Breast epithelium (tissue), 4 donors: ENCODE measurements around the gene BMP10. TPM values are rescaled to one million over a fixed set of nuclear protein-coding genes. Genes with fewer than 3 reads are reported as not detected.

Source experiments
- DNase-seq, 2 donors: peaks; one replicate each; pipeline ENCODE4 v3.0.0-alpha.2; 2019; ENCODE audit warnings: low spot score in 2 of 2
- H3K27ac ChIP-seq, 2 donors: fragments of 200-600 bp; sonication (generic) in 1 of 2; one replicate each; pipeline ENCODE4 v1.5.1; 2016 to 2019; ENCODE audit warnings: mild to moderate bottlenecking in 1 of 2
- H3K27me3 ChIP-seq, 2 donors: fragments of 200-600 bp; sonication (generic) in 1 of 2; one replicate each; pipeline versions ENCODE4 v1.5.1 to v1.6.0; 2017 to 2019; ENCODE audit warnings: control low read depth in 1 of 2, mild to moderate bottlenecking in 1 of 2
- H3K36me3 ChIP-seq: fragments of 200-600 bp; one replicate; pipeline ENCODE4 v1.5.1; 2019
- H3K4me1 ChIP-seq, 2 donors: fragments of 200-600 bp; sonication (generic); one replicate each; pipeline ENCODE4 v1.5.1; 2016 to 2019; ENCODE audit warnings: control low read depth in 1 of 2
- H3K4me3 ChIP-seq, 3 donors: fragments of 200-600 bp; sonication (generic); 1 replicate in 2 of 3; 2 replicates in 1 of 3; pipeline ENCODE4 v1.5.1; 2016 to 2019; ENCODE audit warnings: mild to moderate bottlenecking in 3 of 3, moderate library complexity in 2 of 3
- H3K9me3 ChIP-seq, 2 donors: fragments of 200-600 bp; sonication (generic) in 1 of 2; one replicate each; pipeline ENCODE4 v1.5.1; 2016 to 2019; ENCODE audit warnings: control low read depth in 1 of 2
- POLR2A ChIP-seq: fragments of 450-650 bp; IDR thresholded peaks from one replicate; pipeline ENCODE4 v1.6.1; 2016; ENCODE audit warnings: antibody characterized with exemption, mild to moderate bottlenecking, moderate library complexity
- POLR2AphosphoS5 ChIP-seq, 3 donors: sonication (generic); formaldehyde crosslinking; IDR thresholded peaks; one replicate each; pipeline ENCODE4 v1.6.1; 2017; ENCODE audit warnings: antibody characterized with exemption in 3 of 3
- intact Hi-C: fragments of 100-400 bp; cut with DNase I; formaldehyde crosslinking; loops from one replicate; pipeline ENCODE4 v1.15.1; 2023; ENCODE audit warnings: low total_unique reads
- total RNA-seq, 3 donors: library from RNA; depleted of rRNA; stranded (reverse); fragments of >200 nt; gene quantifications; one replicate each; pipeline ENCODE4 v1.1.0, GENCODE V29; 2016
- TF ChIP-seq, protein P1 (sequence below), 3 donors: fragments of 450-650 bp; IDR thresholded peaks; one replicate each; pipeline ENCODE4 v1.5.1; 2016 to 2017; ENCODE audit warnings: antibody characterized with exemption in 3 of 3, mild to moderate bottlenecking in 3 of 3, moderate library complexity in 3 of 3

BMP10 gene
- total RNA-seq, 3 donors from 2014 or later, result not detected

DNA sequence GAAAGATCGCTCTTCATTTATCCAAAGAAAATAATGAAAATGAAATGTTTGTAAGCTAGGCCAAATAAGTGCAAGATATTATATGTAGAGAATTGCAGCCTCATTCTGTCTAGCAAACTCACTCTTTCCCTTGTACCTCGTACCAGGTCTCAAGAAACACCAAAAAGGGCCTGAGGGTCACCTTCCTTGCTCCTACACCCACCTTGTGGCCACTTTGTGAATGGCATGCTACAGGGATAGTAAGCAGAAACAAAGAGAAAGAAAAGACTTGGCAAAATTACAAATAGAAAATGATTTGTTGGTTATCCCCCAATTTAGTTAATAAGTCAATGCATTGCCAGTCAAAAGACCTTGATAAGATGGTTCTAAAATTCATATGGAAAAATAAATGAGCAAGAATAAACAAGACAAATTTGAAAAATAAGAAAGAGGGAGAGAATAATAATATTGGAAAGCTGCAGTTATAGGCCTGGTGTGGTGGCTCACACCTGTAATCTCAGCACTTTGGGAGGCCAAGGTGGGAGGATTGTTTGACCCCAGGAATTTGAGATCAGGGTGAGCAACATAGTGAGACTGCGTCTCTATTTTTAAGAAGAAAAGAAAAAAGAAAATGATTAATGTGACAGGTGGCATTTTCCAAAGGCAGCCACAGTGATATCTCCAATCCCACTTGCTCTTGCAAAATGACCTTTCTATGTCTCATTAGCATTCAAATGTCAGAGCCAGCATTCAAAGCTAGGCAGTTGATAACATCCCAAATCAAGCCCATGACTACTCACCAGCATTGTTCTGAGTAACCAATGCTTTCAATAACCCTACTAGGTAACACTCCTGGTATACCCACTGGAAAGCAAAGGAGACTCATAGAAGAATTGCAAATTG lies 38.8 kb upstream of the BMP10 start:
- no peak overlapping the region for H3K27ac ChIP-seq

DNA sequence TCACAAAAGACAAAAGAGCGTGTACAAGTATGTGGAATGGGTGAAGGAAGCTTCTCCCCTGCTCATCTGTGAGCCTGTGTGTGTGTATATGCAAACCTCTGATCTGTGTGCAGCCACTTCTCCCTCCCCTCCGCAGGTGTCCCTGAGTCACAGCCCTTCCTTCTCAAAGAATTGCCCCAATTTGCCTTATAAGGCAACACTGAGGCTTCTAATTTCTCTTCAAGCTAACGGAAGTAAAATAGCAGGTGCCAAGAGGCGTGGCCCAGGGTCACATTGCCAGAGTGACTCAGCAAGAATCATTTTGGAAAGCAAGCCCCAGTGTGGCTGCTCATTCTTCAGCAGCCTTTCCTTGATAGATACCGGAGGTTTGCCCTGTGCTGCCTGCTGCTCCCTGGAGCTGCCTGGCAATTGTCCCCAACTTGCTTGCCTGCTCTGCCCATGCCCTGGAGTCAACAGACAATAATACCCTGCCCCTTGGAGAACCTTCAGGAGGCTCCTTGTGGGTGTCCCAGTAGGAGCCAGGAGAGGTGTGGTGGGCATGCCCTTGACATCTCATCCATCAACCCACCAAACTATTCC lies 37.3 kb upstream of the BMP10 start:
- TF ChIP-seq, protein P1, sequence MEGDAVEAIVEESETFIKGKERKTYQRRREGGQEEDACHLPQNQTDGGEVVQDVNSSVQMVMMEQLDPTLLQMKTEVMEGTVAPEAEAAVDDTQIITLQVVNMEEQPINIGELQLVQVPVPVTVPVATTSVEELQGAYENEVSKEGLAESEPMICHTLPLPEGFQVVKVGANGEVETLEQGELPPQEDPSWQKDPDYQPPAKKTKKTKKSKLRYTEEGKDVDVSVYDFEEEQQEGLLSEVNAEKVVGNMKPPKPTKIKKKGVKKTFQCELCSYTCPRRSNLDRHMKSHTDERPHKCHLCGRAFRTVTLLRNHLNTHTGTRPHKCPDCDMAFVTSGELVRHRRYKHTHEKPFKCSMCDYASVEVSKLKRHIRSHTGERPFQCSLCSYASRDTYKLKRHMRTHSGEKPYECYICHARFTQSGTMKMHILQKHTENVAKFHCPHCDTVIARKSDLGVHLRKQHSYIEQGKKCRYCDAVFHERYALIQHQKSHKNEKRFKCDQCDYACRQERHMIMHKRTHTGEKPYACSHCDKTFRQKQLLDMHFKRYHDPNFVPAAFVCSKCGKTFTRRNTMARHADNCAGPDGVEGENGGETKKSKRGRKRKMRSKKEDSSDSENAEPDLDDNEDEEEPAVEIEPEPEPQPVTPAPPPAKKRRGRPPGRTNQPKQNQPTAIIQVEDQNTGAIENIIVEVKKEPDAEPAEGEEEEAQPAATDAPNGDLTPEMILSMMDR (IDR thresholded peaks at IDR 0.05), result no peak
- TF ChIP-seq POLR2AphosphoS5 (IDR thresholded peaks at IDR 0.05), result peak in 2 of 3 donors; percentile 20 to 66
- H3K27ac ChIP-seq, result peak overlapping the region; percentile 70 to 74
- H3K4me3 ChIP-seq, result no peak overlapping the region
- intact Hi-C loops, result no loop called here
- peaks cover 0 to 7% of the 10 kb centered on the region in 2 donors for H3K4me1 ChIP-seq
- H3K9me3 ChIP-seq, result no peaks in the 10 kb centered on the region
- no peaks in the 10 kb centered on the region for H3K36me3 ChIP-seq
- no peaks in the 10 kb centered on the region for H3K27me3 ChIP-seq
- DNase-seq, result peak; percentile 55 to 87

More for the DNA sequence above, 38.8 kb upstream of the BMP10 start:
- intact Hi-C loops, result loop anchor here (5.0 kb wide), 1 partner anchor 143 kb away; no protein-coding TSS in a partner anchor
- Histone ChIP-seq H3K4me1 (peaks cover 0 to 7% of the 10 kb centered on the region in 2 donors), H3K36me3 (no peaks in the 10 kb centered on the region), H3K27me3 (no peaks in the 10 kb centered on the region), H3K4me3 (no peak overlapping the region), H3K9me3 (no peaks in the 10 kb centered on the region)
- TF ChIP-seq, protein P1 (IDR thresholded peaks at IDR 0.05), result peak; percentile 86 to 92 (median 87)
- no peak for TF ChIP-seq POLR2A
- peak; percentile 62 for DNase-seq

DNA sequence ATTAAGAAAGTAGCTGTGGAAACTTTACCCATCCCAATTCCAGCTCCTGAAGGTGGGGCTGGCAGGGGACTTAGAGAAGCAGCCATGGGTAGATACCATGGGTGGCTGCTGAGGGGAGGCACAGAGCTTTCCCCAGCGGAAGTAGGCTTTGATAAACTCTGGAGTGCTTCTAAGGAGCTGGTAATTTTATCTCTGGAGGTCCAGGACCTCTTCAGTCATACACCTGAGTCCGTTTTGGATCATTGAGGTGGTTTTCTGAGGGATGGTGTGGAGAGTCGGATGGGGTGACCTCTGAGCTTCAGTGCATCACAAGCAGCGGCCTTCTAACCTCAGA lies 36.7 kb upstream of the BMP10 start:
- Histone ChIP-seq H3K4me1 (peaks cover 0 to 7% of the 10 kb centered on the region in 2 donors), H3K27ac (peak overlapping the region; percentile 56 to 74), H3K36me3 (no peaks in the 10 kb centered on the region), H3K4me3 (no peak overlapping the region), H3K9me3 (no peaks in the 10 kb centered on the region), H3K27me3 (no peaks in the 10 kb centered on the region)
- TF ChIP-seq POLR2AphosphoS5 (IDR thresholded peaks at IDR 0.05) (no peak), POLR2A (no peak)
- TF ChIP-seq, protein P1 (IDR thresholded peaks at IDR 0.05), result no peak
- intact Hi-C loops, result no loop called here
- DNase-seq, result no peak

DNA sequence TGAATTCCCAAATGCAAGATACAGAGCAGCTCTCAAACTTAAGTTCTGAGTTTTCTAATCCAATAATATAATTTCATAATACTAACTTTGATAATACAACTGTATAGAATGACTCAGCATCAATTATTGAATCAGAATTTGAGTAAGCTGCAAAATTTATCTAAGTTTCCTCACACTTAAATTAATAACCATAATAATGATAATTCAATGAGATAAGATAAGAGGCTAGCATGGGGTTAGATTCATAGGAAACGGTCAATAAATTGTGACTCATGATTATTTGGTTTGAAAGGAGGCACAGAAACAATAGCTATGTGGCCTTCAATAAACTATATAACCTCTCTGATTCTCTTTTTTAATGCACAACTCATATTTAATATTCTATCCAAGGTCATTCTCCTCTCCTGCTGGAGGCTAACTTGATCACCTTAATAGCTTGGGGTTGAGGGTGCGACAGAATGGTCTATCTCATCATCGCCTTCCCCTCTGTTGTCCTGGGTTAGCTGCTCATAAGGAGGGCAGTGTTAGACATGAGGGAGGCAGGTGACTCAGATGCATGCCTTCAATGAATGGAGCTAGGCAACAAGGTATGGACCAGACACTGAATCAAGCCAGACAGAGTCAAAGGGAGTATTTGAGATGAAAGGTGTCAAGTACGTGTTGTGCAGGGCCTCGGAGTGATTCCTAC lies 36.2 kb upstream of the BMP10 start:
- no peaks in the 10 kb centered on the region for H3K9me3 ChIP-seq
- peak overlapping the region; percentile 56 to 74 for H3K27ac ChIP-seq
- no peak for DNase-seq
- no peak overlapping the region for H3K4me3 ChIP-seq
- peaks cover 0 to 7% of the 10 kb centered on the region in 2 donors for H3K4me1 ChIP-seq
- intact Hi-C loops, result no loop called here
- TF ChIP-seq POLR2A (no peak), POLR2AphosphoS5 (IDR thresholded peaks at IDR 0.05) (no peak)
- TF ChIP-seq, protein P1 (IDR thresholded peaks at IDR 0.05), result no peak
- H3K36me3 ChIP-seq, result no peaks in the 10 kb centered on the region
- no peaks in the 10 kb centered on the region for H3K27me3 ChIP-seq
